GM12878 (cell line): Measurements from ENCODE around the gene PTPRN2.

Experiments
- CBX5 ChIP-seq: sonication (generic); IDR thresholded peaks from 2 replicates; pipeline ENCODE4 v1.6.1; 2016; ENCODE audit warnings: low read depth, moderate library complexity, mild to moderate bottlenecking, inconsistent platforms
- CEBPB ChIP-seq, 2 experiments: fragments of 150-350 bp in 1 of 2; IDR thresholded peaks; 2 replicates each; pipeline ENCODE4 v1.6.1; 2012 to 2014; ENCODE audit warnings: low read depth in 2 of 2, low read length in 2 of 2, borderline replicate concordance in 1 of 2, inconsistent platforms in 1 of 2
- CREM ChIP-seq: IDR thresholded peaks from 2 replicates; pipeline ENCODE4 v1.6.1; 2014; ENCODE audit warnings: antibody characterized with exemption, low read depth
- CTCF ChIP-seq, 3 experiments: IDR thresholded peaks in 2 of 3; conservative IDR thresholded peaks in 1 of 3; 2 replicates each; pipeline ENCODE4 v1.5.1; 2011; ENCODE audit warnings: low read depth in 3 of 3, low read length in 3 of 3, mild to moderate bottlenecking in 3 of 3, control low read depth in 2 of 3, moderate library complexity in 2 of 3, inconsistent platforms in 1 of 3, mixed read lengths in 1 of 3; ENCODE audit not compliant: control insufficient read depth in 2 of 3, insufficient read depth in 1 of 3; ENCODE audit errors: extremely low read depth in 1 of 3
- HDGF ChIP-seq: fragments of 450-650 bp; IDR thresholded peaks from 2 replicates; pipeline ENCODE4 v1.6.1; 2016; ENCODE audit warnings: antibody characterized with exemption
- RAD21 ChIP-seq: IDR thresholded peaks from 2 replicates; pipeline ENCODE4 v1.6.1; 2011; ENCODE audit warnings: mild to moderate bottlenecking, low read depth, low read length, moderate library complexity; ENCODE audit not compliant: insufficient read depth
- SMAD1 ChIP-seq: fragments of 450-650 bp; IDR thresholded peaks from 2 replicates; pipeline ENCODE4 v1.6.1; 2018; ENCODE audit warnings: mild to moderate bottlenecking, low read depth; ENCODE audit not compliant: partially characterized antibody
- SMC3 ChIP-seq: IDR thresholded peaks from 2 replicates; pipeline ENCODE4 v1.6.1; 2011; ENCODE audit warnings: low read length, improper control_type of control experiment, borderline replicate concordance
- TCF12 ChIP-seq: IDR thresholded peaks from 2 replicates; pipeline ENCODE4 v1.6.1; 2011; ENCODE audit warnings: low read depth, mild to moderate bottlenecking, low read length

- TF ChIP-seq TCF12 (no peak), CREM (no peak), CBX5 (no peak), RAD21 (no peak), SMAD1 (no peak), CEBPB (IDR thresholded peaks at IDR 0.05; ENCODE audit: borderline replicate concordance in 1 of 2, low read depth in 2 of 2, low read length in 2 of 2) (no peak), SMC3 (no peak), CTCF (IDR thresholded peaks at IDR 0.05 in 2 of 3, conservative IDR thresholded peaks at IDR 0.05 in 1 of 3; ENCODE audit: control insufficient read depth in 2 of 3, extremely low read depth in 1 of 3, insufficient read depth in 1 of 3, low read depth in 3 of 3, low read length in 3 of 3) (no peak), HDGF (no peak)
Measured at GRCh38 chr7:158530800-158531609, 56.6 kb downstream of the PTPRN2 start.
